ENCODE measurements around the gene ANKS1A.

Gene ANKS1A

DNA sequence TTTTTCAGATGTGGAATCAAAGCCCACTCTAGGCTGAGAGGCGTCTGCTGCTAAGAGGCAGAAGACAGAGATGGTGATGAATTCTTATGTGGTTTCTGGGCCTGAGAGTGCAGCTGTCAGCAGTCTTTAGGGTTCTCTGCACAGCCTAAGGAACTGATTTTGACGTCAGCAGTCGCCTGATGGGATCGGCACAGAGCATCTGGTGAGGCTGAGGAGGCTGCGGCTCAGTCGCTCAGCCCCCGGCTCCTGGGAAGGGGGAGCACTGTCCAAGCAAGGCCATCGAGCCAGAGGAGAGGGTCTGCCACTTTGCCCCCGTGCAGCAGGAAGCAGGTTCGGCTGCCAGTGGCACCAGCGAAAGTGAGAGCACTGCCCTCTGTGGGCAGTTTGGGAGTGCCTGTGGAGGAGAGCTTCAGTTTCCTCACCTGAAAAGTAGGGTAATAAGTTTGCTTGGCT is 159.6 kb downstream of the ANKS1A start:
- H3K36me3 Mint-ChIP-seq (ENCODE audit: low read depth) = peaks cover 6% of the 10 kb centered on the region
- TF ChIP-seq, protein P1, sequence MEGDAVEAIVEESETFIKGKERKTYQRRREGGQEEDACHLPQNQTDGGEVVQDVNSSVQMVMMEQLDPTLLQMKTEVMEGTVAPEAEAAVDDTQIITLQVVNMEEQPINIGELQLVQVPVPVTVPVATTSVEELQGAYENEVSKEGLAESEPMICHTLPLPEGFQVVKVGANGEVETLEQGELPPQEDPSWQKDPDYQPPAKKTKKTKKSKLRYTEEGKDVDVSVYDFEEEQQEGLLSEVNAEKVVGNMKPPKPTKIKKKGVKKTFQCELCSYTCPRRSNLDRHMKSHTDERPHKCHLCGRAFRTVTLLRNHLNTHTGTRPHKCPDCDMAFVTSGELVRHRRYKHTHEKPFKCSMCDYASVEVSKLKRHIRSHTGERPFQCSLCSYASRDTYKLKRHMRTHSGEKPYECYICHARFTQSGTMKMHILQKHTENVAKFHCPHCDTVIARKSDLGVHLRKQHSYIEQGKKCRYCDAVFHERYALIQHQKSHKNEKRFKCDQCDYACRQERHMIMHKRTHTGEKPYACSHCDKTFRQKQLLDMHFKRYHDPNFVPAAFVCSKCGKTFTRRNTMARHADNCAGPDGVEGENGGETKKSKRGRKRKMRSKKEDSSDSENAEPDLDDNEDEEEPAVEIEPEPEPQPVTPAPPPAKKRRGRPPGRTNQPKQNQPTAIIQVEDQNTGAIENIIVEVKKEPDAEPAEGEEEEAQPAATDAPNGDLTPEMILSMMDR (IDR thresholded peaks at IDR 0.05; ENCODE audit: unreplicated experiment in 3 of 3) = peak in 1 of 3 experiments; percentile 17
- H3K4me3 Mint-ChIP-seq = no peak overlapping the region
- no peak overlapping the region for H3K27ac Mint-ChIP-seq
- no peaks in the 10 kb centered on the region for H3K27me3 Mint-ChIP-seq (ENCODE audit: low read depth)
- H3K4me1 Mint-ChIP-seq = peaks cover 28% of the 10 kb centered on the region
- H3K9me3 Mint-ChIP-seq = no peaks in the 10 kb centered on the region

GRCh38 chr6:35049156-35049735 is 160.2 kb downstream of the ANKS1A start:
- H3K9me3 Mint-ChIP-seq = no peaks in the 10 kb centered on the region
- TF ChIP-seq, protein P1 (IDR thresholded peaks at IDR 0.05; ENCODE audit: unreplicated experiment in 3 of 3) = peak in 1 of 3 experiments; percentile 1
- H3K27me3 Mint-ChIP-seq (ENCODE audit: low read depth) = no peaks in the 10 kb centered on the region
- no peak overlapping the region for H3K4me3 Mint-ChIP-seq
- H3K4me1 Mint-ChIP-seq = peaks cover 23% of the 10 kb centered on the region
- no peak overlapping the region for H3K27ac Mint-ChIP-seq
- H3K36me3 Mint-ChIP-seq (ENCODE audit: low read depth) = peaks cover 6% of the 10 kb centered on the region

GRCh38 chr6:35049900-35050756 is 161.1 kb downstream of the ANKS1A start:
- Mint-ChIP-seq H3K36me3 (ENCODE audit: low read depth) (peaks cover 11% of the 10 kb centered on the region), H3K9me3 (no peaks in the 10 kb centered on the region), H3K4me3 (no peak overlapping the region), H3K27me3 (ENCODE audit: low read depth) (no peaks in the 10 kb centered on the region), H3K4me1 (peaks cover 14% of the 10 kb centered on the region), H3K27ac (no peak overlapping the region)
- TF ChIP-seq, protein P1 (IDR thresholded peaks at IDR 0.05; ENCODE audit: unreplicated experiment in 3 of 3) = no peak

- peaks cover 11% of the 10 kb centered on the region for H3K36me3 Mint-ChIP-seq (ENCODE audit: low read depth)
- H3K4me1 Mint-ChIP-seq = peaks cover 13% of the 10 kb centered on the region
- no peaks in the 10 kb centered on the region for H3K27me3 Mint-ChIP-seq (ENCODE audit: low read depth)
- TF ChIP-seq, protein P1 (IDR thresholded peaks at IDR 0.05; ENCODE audit: unreplicated experiment in 3 of 3) = no peak
- H3K4me3 Mint-ChIP-seq = no peak overlapping the region
- H3K27ac Mint-ChIP-seq = peak overlapping the region in 1 of 3 experiments; percentile 29
- no peaks in the 10 kb centered on the region for H3K9me3 Mint-ChIP-seq
Observed at GRCh38 chr6:35050757-35051330, 161.8 kb downstream of the ANKS1A start.

DNA sequence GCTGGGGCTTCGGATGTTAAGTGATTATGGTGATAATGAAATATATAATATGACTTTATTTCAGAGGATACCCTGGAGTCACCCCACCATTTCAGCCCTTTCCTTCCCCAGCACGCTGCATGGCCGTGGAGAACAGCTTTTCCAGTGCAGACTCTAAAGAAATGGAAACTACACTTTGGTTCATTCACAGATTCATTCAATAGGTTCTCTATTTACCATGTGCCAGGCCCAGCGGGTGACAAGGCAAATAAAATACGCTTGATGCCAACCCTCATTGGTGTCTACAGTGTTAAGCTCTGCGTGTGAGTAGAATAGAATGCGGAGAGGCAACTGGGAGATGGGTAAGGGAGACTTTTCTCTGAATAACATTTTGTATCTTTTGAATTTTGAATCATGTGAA is 162.3 kb downstream of the ANKS1A start:
- TF ChIP-seq, protein P1 (IDR thresholded peaks at IDR 0.05; ENCODE audit: unreplicated experiment in 3 of 3) = no peak
- Mint-ChIP-seq H3K9me3 (no peaks in the 10 kb centered on the region), H3K27ac (peak overlapping the region in 2 of 3 experiments; percentile 29 to 69), H3K4me1 (peaks cover 13% of the 10 kb centered on the region), H3K4me3 (no peak overlapping the region), H3K36me3 (ENCODE audit: low read depth) (peaks cover 11% of the 10 kb centered on the region), H3K27me3 (ENCODE audit: low read depth) (no peaks in the 10 kb centered on the region)
